Caco-2 (cell line): ENCODE results near the gene TNFSF13. TPM values are rescaled to one million over a fixed set of nuclear protein-coding genes. Genes with fewer than 3 reads are reported as not detected.
A peak's percentile ranks its signal among the peaks of the same experiment; 100 is the strongest.

Experiments
- BruUV-seq: library from RNA; stranded (reverse); fragments of 400-500 nt; replicated peaks from 2 replicates; lab custom pipeline; 2021; lab: Mats Ljungman, UMichigan
- CTCF ChIA-PET: fragments of 300-600 bp; sonication (Branson Sonifier 250); formaldehyde crosslinking; loops from one replicate; lab custom pipeline; 2022; ENCODE audit warnings: antibody characterized with exemption; lab: Charles Lee
- POLR2A ChIA-PET: fragments of 300-600 bp; sonication (Branson Sonifier 250); formaldehyde crosslinking; loops from one replicate; lab custom pipeline; 2022; ENCODE audit warnings: antibody characterized with exemption; lab: Charles Lee
- DNase-seq, 2 experiments: peaks; one replicate each; pipeline versions ENCODE4 v3.0.0 to v3.0.0-alpha.2; 2020 to 2022
- H3K27me3 ChIP-seq: replicated peaks from 2 replicates; pipeline ENCODE4 v1.6.0; 2011; ENCODE audit warnings: low read length; ENCODE audit not compliant: control insufficient read depth, insufficient read depth
- H3K36me3 ChIP-seq: 2 replicates; pipeline ENCODE4 v1.5.1; 2011; ENCODE audit warnings: low read length; ENCODE audit not compliant: control insufficient read depth, insufficient read depth
- H3K4me1 ChIP-seq: fragments of 250-450 bp; sonication (Bioruptor Pico); 2 replicates; pipeline ENCODE4 v1.5.1; 2020; ENCODE audit warnings: mild to moderate bottlenecking
- H3K4me3 ChIP-seq: 2 replicates; pipeline ENCODE4 v1.5.1; 2011; ENCODE audit warnings: low read depth, mild to moderate bottlenecking, control low read depth, low read length
- H3K9me3 ChIP-seq: fragments of 250-450 bp; sonication (Bioruptor Pico); 2 replicates; pipeline ENCODE4 v1.5.1; 2020; ENCODE audit warnings: mild to moderate bottlenecking, moderate library complexity
- H3K27ac Mint-ChIP-seq: one replicate; pipeline ENCODE4 v1.8.0; 2022; ENCODE audit warnings: mixed read lengths; ENCODE audit not compliant: unreplicated experiment
- H3K27me3 Mint-ChIP-seq: one replicate; pipeline ENCODE4 v1.8.0; 2022; ENCODE audit warnings: mixed read lengths; ENCODE audit not compliant: insufficient read depth, unreplicated experiment
- H3K36me3 Mint-ChIP-seq: one replicate; pipeline ENCODE4 v1.8.0; 2022; ENCODE audit warnings: mild to moderate bottlenecking, mixed read lengths; ENCODE audit not compliant: insufficient read depth, unreplicated experiment
- H3K4me1 Mint-ChIP-seq: one replicate; pipeline ENCODE4 v1.8.0; 2022; ENCODE audit warnings: low read depth, mixed read lengths; ENCODE audit not compliant: unreplicated experiment
- H3K4me3 Mint-ChIP-seq: one replicate; pipeline ENCODE4 v1.8.0; 2022; ENCODE audit warnings: mild to moderate bottlenecking, moderate library complexity, mixed read lengths; ENCODE audit not compliant: unreplicated experiment
- H3K9me3 Mint-ChIP-seq: one replicate; pipeline ENCODE4 v1.8.0; 2022; ENCODE audit warnings: mixed read lengths; ENCODE audit not compliant: unreplicated experiment
- CTCF ChIP-seq, 2 experiments: fragments of 200-600 bp in 1 of 2; IDR thresholded peaks; 1 replicate in 1 of 2; 2 replicates in 1 of 2; pipeline versions ENCODE4 v1.5.1 to v1.8.0; 2011 to 2022; ENCODE audit warnings: antibody characterized with exemption in 1 of 2, control low read depth in 1 of 2, inconsistent platforms in 1 of 2, low read depth in 1 of 2, low read length in 1 of 2, mild to moderate bottlenecking in 1 of 2, moderate library complexity in 1 of 2; ENCODE audit not compliant: insufficient read depth in 1 of 2, severe bottlenecking in 1 of 2, unreplicated experiment in 1 of 2
- intact Hi-C: fragments of 100-400 bp; cut with micrococcal nuclease; formaldehyde crosslinking; loops from one replicate; pipeline ENCODE4 v1.10.0; 2022; ENCODE audit not compliant: unreplicated experiment
- total RNA-seq: library from RNA; stranded (reverse); gene quantifications from 2 replicates; pipeline ENCODE4 v1.2.3, GENCODE V29; 2022

TNFSF13 gene
- total RNA-seq, 1 experiment from 2014 or later, result 0.20 TPM

GRCh38 chr17:7561589-7562207, 3.1 kb downstream of the TNFSF13 start, which contains the start of gene SENP3:
Gene SENP3, plus strand, starts transcription at chr17:7561919. Its CDS starts 1,158 bp downstream, at chr17:7563077.
- DNase-seq, result peak; percentile 81 to 87
- peaks cover 45% of the 10 kb centered on the region for H3K36me3 Mint-ChIP-seq
- no peaks in the 10 kb centered on the region for H3K9me3 Mint-ChIP-seq
- TF ChIP-seq CTCF (IDR thresholded peaks at IDR 0.05; ENCODE audit: insufficient read depth in 1 of 2, low read depth in 1 of 2, low read length in 1 of 2, severe bottlenecking in 1 of 2, unreplicated experiment in 1 of 2), result no peak
- H3K4me3 Mint-ChIP-seq, result peak within 1 kb of the TSS; percentile 86
- peak within 1 kb of the TSS; percentile 75 for H3K27ac Mint-ChIP-seq
- BruUV-seq, result no TSS peak
- H3K4me1 ChIP-seq, result peaks cover 4% of the 10 kb centered on the region; the same call in 1 of the 2 replicates
- H3K4me1 Mint-ChIP-seq, result no peaks in the 10 kb centered on the region
- H3K27me3 Mint-ChIP-seq, result no peaks in the 10 kb centered on the region
- ChIA-PET CTCF (interaction anchor here (1.5 to 1.6 kb wide), 2 partner anchors 46 to 126 kb away, joined by 5 to 21 read pairs; partner anchors contain the start of gene TMEM102), POLR2A (interaction anchor here (0.7 kb wide), 1 partner anchor 13 kb away, joined by 3 read pairs; the partner anchor contains the start of gene TNFSF12)
- no peaks in the 10 kb centered on the region for H3K36me3 ChIP-seq
- no peaks in the 10 kb centered on the region for H3K27me3 ChIP-seq
- H3K4me3 ChIP-seq, result peak within 1 kb of the TSS; percentile 61
- H3K9me3 ChIP-seq, result no peaks in the 10 kb centered on the region
- intact Hi-C loops, result loop anchor here (1.0 to 2.0 kb wide), 3 partner anchors 47 to 205 kb away; partner anchors contain the start of gene TMEM102

GRCh38 chr17:7562208-7562605, 3.7 kb downstream of the TNFSF13 start:
- Mint-ChIP-seq H3K36me3 (peaks cover 51% of the 10 kb centered on the region), H3K9me3 (no peaks in the 10 kb centered on the region), H3K4me3 (peak overlapping the region; percentile 86), H3K27ac (peak overlapping the region; percentile 39), H3K27me3 (no peaks in the 10 kb centered on the region), H3K4me1 (no peaks in the 10 kb centered on the region)
- intact Hi-C loops, result no loop called here
- no peak for DNase-seq
- peaks cover 4% of the 10 kb centered on the region; the same call in 1 of the 2 replicates for H3K4me1 ChIP-seq
- CTCF ChIA-PET, result no interaction called here
- no peak for TF ChIP-seq CTCF (IDR thresholded peaks at IDR 0.05; ENCODE audit: insufficient read depth in 1 of 2, low read depth in 1 of 2, low read length in 1 of 2, severe bottlenecking in 1 of 2, unreplicated experiment in 1 of 2)
- no peaks in the 10 kb centered on the region for H3K9me3 ChIP-seq
- POLR2A ChIA-PET, result interaction anchor here (0.7 kb wide), 1 partner anchor 14 kb away, joined by 3 read pairs; the partner anchor contains the start of gene TNFSF12
- peak overlapping the region; percentile 61 for H3K4me3 ChIP-seq
- no peaks in the 10 kb centered on the region for H3K36me3 ChIP-seq
- no peaks in the 10 kb centered on the region for H3K27me3 ChIP-seq
- TSS peak; percentile 45 for BruUV-seq

GRCh38 chr17:7563115-7563869, 4.7 kb downstream of the TNFSF13 start:
- intact Hi-C loops, result no loop called here
- no peak for TF ChIP-seq CTCF (IDR thresholded peaks at IDR 0.05; ENCODE audit: insufficient read depth in 1 of 2, low read depth in 1 of 2, low read length in 1 of 2, severe bottlenecking in 1 of 2, unreplicated experiment in 1 of 2)
- Mint-ChIP-seq H3K4me1 (peaks cover 6% of the 10 kb centered on the region), H3K27ac (no peak overlapping the region), H3K36me3 (peaks cover 58% of the 10 kb centered on the region), H3K4me3 (peak overlapping the region; percentile 86), H3K27me3 (no peaks in the 10 kb centered on the region), H3K9me3 (no peaks in the 10 kb centered on the region)
- DNase-seq, result no peak
- ChIA-PET POLR2A (no interaction called here), CTCF (no interaction called here)
- no peaks in the 10 kb centered on the region for H3K36me3 ChIP-seq
- no peak overlapping the region; the same call in 1 of the 2 replicates for H3K4me3 ChIP-seq
- no TSS peak for BruUV-seq
- no peaks in the 10 kb centered on the region for H3K9me3 ChIP-seq
- no peaks in the 10 kb centered on the region for H3K27me3 ChIP-seq
- H3K4me1 ChIP-seq, result peaks cover 4% of the 10 kb centered on the region; the same call in 1 of the 2 replicates
